ENCODE data around the gene DCST2.

DCST2 gene

GRCh38 chr1:155010211-155010918, 23.2 kb downstream of the DCST2 start:
- DNase-seq (ENCODE audit: low read depth in 3 of 3) = no peak

GRCh38 chr1:155009742-155010141, 23.8 kb downstream of the DCST2 start:
- no peak for DNase-seq (ENCODE audit: low read depth in 3 of 3)

GRCh38 chr1:155009221-155009711, 24.3 kb downstream of the DCST2 start:
- DNase-seq (ENCODE audit: low read depth in 3 of 3) = no peak

- no peak for DNase-seq (ENCODE audit: low read depth in 3 of 3)
Observed at GRCh38 chr1:155008015-155008941, 25.3 kb downstream of the DCST2 start.

GRCh38 chr1:155007251-155007828, 26.2 kb downstream of the DCST2 start:
- no peak for DNase-seq (ENCODE audit: low read depth in 3 of 3)

- DNase-seq (ENCODE audit: low read depth in 3 of 3) = no peak
Observed at GRCh38 chr1:155006601-155007101, 26.9 kb downstream of the DCST2 start.

GRCh38 chr1:155005076-155006011, 28.2 kb downstream of the DCST2 start:
- no peak for DNase-seq (ENCODE audit: low read depth in 3 of 3)

- DNase-seq (ENCODE audit: low read depth in 3 of 3) = no peak
Observed at GRCh38 chr1:155004352-155005075, 29.1 kb downstream of the DCST2 start.

- DNase-seq (ENCODE audit: low read depth in 3 of 3) = no peak
Observed at GRCh38 chr1:155003766-155004351, 29.7 kb downstream of the DCST2 start.

- no peak for DNase-seq (ENCODE audit: low read depth in 3 of 3)
Observed at GRCh38 chr1:155003227-155003765, 30.3 kb downstream of the DCST2 start.

GRCh38 chr1:155002464-155003226, 30.9 kb downstream of the DCST2 start, which contains the start of gene ZBTB7B:
Gene ZBTB7B (plus strand): TSS chr1:155002802. CDS start chr1:155014661, 11,859 bp downstream.
- no peak for DNase-seq (ENCODE audit: low read depth in 3 of 3)

- peak; percentile 96 to 97 (median 97) for DNase-seq (ENCODE audit: low read depth in 3 of 3)
Observed at GRCh38 chr1:155001675-155002463, 31.7 kb downstream of the DCST2 start.

GRCh38 chr1:155001425-155001674, 32.2 kb downstream of the DCST2 start:
- DNase-seq (ENCODE audit: low read depth in 3 of 3) = no peak

- DNase-seq (ENCODE audit: low read depth in 3 of 3) = peak in 2 of 3 experiments; percentile 58 to 69
Observed at GRCh38 chr1:155000726-155001424, 32.7 kb downstream of the DCST2 start.

GRCh38 chr1:155000411-155000725, 33.2 kb downstream of the DCST2 start:
- no peak for DNase-seq (ENCODE audit: low read depth in 3 of 3)

- no peak for DNase-seq (ENCODE audit: low read depth in 3 of 3)
Observed at GRCh38 chr1:154999571-155000410, 33.8 kb downstream of the DCST2 start.
